HuH-7 (cell line): ENCODE results near the gene SAMD14.

ENCODE experiments used
- DNase-seq: peaks from one replicate; pipeline ENCODE4 v3.0.0; 2011; ENCODE audit warnings: low spot score

SAMD14 gene

DNA sequence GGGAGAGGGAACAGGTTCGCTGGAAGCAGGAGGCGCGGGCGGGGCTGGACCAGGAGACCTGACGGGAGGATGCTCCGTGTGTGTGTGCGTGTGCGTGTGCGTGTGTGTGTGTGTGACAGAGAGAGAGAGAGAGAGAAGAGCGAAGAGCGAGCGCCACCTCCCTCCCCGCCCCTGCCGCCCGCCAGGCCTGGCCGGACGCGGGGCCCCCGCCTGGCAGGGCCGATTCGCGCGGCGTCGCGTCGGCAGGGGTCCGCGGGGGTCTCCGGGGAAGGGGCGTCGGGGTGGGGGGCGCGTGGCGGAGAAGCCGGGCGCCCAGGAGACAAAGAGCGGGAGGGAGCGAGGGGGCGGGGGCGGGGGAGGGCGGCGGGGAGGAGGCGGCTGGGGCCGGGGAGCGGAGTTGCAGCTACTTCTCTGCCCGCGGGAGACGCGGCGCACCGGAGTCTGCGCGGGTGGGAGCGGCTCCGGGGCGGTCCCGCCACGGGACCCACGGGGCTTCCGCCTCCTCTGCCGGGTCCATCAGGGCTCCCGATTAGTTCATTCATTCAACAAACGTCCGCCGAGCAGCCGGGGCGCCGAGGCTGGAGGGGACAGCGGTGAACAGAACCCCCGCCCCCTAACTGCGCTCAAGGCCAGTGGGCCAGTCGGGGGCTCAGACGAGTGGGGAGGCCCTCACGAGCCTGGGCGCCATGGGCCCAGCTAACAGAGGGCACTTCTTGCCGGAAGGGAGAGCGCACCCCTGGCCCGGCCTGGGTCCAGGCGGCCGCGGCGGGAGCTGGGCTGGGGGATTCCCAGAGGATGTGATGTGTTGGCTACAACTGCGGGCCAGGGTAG is at the start of gene SAMD14:
Gene SAMD14 (minus strand): TSS at position 433 of the 831 bp plus-strand sequence. CDS start 5,201 bp downstream, outside the sequence.
- no peak for DNase-seq

DNA sequence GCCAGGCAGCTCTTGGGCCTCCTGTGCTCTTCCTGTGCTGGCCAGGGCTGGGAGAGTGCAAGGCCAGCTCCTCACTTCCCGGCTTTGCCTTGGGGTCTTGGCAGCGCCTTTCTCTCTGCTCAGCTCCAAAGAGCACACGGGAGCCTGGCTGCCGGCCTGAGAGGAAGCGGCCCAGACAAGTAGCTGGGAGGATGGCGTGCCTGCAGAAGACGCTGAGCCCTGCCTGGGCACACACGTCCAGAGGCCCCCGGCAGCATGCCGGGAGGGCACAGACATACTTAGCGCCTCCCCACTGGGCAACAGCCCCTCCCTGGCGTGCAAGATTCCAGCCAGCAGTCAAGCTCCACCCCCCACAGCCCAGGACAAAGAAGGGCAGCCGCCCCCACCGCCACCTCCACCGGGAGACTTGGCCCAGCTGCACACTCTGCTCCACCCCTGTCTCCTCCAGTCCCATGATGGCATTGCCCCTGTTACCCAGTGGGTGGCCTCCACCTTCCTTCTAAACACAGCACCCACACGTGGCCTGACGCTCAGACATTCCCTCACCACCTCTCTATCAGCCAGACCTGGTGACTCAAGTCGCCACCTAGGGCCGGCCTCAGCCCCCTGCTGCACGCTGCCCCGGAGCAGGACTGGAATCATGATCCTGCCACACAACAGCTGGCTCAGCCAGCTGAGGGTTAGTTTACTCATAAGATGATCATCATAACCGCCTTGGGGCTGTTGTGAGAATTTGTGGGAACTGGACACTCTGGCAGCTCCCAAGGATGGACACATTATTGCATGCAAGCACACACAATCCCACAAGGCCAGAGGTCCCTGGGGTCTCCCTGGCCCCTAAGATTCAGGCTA is 48.2 kb upstream of the SAMD14 start:
- DNase-seq = peak; percentile 93

DNA sequence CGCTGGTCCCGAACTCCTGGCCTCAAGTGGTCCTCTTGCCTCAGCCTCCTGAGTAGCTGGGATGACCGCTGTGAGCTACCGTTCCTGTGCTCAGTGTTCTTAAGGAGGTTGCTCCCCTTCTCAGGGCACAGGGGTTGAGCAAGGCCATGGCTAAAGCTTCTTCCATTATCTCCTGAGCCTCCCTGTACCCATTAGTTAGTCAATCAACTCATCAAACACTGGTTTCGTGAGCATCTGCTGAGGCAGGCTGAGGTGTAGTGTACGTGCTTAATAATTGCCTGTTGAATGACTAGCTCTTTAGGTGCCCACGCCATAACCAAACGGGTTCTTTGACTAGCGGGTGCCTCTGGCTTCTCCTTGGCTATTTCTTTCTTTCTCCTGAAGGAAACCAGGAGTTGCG is 47.5 kb upstream of the SAMD14 start:
- no peak for DNase-seq

DNA sequence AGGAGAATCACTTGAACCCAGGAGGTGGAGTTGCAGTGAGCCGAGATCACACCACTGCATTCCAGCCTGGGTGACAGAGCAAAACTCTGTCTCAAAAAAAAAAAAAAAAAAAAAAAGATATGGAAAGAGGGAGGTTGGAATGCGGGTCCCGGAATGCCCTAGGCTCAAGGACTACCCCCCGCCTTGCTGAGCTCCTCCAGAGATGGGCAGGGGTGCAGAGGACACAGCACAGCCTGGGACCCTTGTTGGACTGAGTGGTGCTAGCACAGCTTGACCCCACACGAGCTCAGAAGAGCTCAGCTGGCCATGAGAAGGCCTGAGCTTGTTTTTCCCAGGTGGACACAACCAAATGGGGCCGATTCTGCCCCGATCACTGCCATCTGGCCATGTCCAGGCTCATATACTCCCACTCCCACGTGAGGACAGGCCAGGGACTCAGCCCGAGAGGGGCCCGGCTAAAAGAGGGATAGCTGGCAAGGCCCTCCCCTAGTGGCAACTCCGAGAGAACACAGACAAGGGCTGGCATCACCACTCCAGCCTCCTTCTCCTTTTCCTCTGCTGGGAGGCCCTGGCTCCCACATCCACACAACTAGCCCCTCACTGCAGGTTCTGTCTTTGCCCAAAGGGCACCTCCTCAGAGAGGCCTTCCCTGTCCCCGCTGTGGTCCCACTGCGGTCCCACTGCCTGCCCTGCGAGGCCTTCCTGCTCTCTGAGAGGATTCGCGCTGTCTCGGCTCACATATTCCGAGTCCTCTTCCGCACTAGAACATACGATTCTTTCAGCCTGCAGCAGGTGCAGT is 46.8 kb upstream of the SAMD14 start:
- no peak for DNase-seq

DNA sequence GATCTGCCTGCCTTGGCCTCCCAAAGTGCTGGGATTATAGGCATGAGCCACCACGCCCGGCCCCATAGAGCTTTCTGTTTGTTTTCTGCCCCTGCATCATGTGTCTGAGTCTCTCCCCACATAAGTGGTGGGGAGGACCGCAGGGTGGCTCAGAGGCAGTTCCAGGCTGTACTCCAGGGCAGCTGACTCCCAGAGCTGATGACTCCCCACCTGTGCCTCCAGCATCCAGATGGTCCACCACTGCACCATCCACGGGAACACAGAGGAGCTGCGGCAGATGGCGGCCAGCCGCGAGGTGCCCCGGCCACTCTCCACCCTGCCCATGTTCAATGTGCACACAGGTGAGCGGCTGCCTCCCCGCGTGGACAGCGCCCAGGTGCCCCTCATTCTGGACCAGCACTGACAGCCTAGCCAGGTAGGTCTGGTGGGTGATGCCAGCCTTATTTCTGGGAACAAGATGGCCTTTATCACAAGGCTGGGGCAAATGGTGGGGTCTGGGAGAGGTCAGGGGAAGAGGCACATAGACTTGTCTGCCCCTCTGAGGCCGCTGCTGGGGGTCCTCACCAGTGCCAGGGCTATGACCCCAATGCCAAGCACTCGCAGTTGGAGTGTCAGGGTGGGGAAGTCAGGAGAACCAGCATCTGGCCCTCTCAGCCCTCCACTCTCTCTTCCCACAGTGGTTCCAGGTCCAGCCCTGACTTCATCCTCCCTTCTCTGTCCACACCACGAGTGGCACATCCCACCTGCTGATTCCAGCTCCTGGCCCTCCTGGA is 45.3 kb upstream of the SAMD14 start:
- DNase-seq = no peak

DNA sequence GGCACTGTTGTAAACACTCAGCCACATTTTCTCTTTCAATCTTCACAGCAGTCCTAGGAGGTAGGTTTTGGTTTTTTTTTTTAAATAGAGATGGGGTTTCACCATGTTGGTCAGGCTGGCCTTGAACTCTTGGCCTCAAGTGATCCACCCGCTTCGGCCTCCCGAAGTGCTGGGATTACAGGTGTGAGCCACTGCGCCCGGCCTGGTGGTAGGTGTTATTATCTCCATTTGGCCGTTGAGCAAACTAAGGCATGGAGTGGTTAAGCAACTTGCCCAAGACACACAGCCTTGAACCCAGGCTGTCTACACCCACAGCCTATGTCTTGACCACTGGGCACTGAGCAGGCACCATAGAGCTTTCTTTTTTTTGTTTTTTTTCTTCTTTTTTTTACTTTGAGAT is 44.5 kb upstream of the SAMD14 start:
- DNase-seq = no peak

DNA sequence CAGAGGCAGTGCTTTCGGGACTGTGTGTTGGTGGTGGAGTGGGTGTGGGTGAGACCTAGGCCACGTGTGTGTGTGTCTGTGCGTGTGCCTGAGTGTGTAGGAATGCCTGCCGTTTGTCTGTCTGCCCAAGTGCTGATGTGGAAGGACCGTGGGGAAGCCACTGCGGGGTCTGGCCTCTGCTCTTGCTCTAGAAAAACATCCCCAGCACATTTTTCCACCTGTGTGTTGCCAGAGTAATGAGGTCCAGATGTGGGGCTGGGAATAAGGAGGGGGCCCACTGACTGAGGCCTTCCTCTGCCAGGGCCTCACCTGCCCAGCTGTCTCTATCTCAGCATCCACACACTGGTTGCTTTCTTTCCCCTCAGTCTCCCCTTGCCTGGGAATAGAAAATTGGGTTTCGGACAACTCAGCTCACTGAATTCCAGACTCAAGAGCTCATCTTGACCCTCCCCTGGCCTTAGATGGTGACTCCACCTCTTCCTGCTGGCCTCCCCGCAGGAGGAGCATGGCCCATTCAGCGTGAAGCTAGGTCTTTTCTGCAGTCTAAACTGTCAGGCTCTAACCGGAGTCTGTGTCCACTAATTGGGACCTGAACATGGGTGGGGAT is 43.5 kb upstream of the SAMD14 start:
- no peak for DNase-seq

DNA sequence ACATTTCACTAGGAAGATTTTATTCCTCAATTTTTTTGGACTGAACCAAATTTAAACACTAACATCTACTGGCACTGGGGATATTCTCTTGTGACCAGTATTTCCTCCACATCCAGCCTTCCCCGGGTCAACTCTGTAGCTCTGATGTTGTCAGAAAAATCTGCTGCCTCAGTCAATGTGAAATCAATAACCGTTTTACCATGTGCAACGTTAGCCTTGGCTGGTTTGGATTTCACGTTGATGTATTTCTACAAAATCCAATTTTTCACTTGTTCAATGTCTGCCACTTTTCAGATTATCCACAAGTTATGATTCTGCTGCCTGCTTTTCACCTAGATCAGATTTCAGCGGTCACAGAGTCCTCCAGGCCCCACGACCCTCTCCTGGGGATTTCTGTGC is 43.0 kb upstream of the SAMD14 start:
- no peak for DNase-seq

DNA sequence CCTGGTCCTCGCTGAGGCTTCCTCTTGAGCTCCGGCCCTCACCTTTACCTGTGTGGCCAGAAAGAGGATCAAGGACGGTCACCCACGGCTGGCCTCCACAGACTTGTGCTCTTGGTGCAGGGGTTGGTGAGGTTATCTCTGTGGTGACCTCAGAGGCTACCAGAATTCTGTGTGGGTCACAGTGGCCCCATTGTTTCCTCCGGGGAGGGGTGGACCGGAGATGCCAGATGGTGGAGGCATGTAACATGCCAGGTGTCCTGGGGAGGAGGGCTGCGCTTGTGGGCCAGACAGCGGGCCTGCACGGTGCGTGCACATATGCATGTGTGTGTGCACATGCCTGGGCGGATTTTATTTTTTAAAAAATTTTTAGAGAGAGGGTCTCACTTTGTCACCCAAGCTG is 42.2 kb upstream of the SAMD14 start:
- no peak for DNase-seq

DNA sequence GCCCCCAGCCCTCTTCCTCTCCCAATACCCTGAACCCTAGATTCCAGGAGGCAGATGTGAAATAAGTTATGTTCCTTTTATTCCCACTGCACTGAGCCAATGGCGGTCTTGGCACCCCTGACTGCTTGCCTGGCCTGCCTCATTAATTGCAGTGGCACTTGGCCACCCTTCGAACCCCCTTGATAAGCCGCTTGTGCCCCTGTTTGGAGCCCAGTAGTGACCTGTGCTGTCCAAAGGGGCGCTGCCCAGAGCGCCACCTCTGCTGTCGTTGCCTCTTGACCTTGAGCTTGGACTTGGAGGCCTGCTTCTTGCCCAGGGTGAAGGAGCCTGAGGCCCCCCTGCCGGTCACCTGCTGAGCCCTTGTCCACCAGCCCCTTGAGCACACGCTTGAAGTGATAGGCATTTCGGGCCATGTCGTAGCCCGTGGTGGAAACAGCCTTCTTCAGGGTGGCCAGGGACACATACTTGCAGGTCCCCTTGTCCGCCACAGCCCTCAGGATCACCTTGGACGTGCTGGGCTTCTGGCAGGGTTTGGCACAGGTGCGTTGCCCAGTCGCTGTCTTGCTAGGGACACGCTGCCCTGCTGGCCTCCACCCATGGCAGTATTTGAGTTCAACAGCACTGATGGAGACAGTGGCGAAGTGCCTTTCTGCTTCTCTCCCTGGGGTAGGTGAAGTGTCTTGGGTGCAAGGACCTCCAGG is 41.6 kb upstream of the SAMD14 start:
- DNase-seq = no peak

DNA sequence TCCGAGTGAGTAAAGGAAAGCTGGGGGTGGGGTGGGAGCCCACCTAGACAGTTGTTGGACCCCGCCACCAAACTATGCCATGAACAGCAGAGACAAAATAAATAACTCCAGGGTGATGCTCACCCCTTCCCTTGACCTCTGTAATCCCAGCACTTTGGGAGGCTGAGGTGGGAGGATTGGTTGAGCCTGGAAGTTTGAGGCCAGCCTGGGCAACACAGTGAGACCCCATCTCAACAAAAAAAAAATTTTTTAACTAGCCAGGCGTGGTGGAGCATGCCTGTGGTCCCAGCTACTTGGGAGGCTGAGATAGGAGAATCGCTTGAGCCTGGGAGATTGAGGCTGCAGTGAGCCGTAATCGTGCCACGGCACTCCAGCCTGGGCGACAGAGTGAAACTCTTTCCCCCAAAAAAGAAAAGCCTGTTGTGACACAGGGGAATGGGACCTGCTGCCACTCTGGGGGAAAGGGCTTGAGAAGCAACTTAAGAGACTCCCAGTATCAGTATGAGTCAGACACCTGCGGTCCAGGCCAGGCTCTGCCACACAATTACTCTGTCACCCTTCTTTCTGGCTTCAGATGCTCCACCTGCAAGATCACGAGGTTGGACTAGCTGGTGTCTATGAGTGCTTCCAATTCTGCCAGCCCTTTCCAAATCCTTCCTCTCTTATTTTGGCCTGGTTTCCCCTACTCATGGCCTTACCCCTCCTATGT is 40.9 kb upstream of the SAMD14 start:
- DNase-seq = no peak

DNA sequence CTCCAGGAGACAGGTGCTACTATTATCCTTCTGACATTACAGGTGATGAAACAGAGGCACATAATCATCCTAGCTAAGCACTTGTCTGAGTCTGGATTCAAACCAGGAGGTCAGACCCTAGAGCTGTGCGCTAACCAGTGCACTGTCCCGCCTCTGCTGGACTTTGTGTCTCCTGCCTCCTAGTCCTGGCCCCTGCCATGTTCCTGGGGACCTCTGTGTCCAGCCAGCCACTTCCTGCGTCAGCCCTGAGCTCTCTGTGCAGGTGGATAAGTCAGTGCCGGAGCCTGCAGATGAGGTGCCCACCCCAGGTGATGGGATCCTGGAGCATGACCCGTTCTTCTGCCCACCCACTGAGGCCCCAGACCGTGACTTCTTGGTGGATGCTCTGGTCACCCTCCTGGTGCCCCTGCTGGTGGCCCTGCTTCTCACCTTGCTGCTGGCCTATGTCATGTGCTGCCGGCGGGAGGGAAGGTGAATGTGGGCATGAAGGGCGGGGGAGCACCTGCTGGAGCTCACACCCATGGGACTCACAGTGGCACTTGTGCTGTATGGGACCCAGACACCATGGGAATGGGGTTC is 40.0 kb upstream of the SAMD14 start:
- no peak for DNase-seq

DNA sequence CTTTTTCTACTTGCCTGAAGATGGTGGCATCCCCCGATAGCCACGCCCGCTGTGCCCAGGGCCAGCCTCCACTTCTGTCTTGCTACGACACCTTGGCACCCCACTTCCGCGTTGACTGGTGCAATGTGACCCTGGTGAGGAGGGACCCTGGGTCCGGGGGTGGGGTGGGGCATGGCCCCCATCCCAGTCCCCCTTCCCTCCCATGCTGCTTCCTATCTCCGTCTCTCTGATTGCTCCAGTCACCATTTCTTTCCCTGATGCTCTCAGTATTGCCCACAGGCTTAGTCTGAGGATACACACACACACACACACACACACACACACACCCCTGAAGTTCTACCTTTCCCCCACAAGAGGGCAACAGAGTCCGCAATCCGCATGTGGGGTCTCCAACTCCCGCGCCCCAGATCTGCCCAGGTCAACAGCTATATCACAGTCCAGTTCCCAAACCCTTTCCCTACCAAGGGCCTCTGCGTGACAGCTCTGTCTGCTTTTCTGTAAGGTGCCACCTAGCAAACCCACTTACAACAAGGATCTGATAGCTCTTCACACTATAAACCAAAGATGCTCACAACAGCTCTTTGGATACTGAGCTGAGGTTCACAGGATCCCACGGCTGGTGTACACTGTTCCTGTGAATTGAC is 39.3 kb upstream of the SAMD14 start:
- peak; percentile 73 for DNase-seq

DNA sequence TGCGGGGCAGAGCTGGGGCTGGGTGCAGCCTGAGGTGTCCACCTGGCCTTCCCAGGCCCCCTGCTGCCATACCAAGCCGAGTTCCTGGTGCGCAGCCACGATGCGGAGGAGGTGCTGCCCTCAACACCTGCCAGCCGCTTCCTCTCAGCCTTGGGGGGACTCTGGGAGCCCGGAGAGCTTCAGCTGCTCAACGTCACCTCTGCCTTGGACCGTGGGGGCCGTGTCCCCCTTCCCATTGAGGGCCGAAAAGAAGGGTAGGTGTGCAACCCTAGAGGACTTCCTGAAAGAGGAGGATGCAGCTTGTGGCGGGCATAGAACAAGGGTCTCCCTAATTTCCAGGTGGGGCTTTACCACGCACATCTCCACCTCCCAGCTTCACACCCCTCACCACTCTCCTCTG is 38.4 kb upstream of the SAMD14 start:
- DNase-seq = no peak

DNA sequence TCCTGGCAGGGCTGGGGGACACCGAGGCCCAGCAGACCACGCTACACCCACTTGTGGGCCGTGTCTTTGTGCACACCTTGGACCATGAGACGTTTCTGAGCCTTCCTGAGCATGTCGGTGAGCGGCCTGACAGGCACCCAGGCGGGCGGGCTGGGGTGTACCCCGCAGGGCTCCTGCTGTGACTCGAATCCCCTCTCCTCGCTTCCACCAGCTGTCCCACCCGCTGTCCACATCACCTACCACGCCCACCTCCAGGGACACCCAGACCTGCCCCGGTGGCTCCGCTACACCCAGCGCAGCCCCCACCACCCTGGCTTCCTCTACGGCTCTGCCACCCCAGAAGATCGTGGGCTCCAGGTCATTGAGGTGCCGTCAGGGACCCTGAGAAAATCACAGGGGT is 37.4 kb upstream of the SAMD14 start:
- no peak for DNase-seq

DNA sequence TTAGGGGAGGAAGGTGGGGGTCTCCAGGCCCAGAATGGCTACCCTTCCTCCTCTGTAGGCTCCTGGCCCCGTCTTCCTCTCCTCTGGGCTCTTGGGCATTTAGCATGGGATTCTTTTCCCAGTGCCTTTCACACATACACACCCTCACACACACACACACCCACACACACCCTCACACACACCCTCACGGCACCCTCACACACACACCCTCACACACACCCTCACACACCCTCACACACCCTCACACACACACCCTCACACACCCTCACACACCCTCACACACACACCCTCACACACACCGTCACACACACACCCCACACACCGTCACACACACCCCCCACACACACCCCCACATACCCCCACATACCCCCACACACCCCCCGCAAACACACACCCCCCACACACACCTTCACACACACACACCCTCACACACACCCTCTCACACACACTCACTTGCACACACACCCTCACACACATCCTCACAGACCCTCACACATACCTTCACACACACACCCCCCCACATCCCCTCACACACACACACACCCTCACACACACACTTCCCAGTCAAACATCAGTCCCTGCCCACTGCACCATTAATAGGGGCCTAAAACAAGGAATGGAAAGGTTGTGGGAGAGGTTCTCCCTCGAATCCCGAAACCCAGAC is 36.7 kb upstream of the SAMD14 start:
- DNase-seq = no peak

DNA sequence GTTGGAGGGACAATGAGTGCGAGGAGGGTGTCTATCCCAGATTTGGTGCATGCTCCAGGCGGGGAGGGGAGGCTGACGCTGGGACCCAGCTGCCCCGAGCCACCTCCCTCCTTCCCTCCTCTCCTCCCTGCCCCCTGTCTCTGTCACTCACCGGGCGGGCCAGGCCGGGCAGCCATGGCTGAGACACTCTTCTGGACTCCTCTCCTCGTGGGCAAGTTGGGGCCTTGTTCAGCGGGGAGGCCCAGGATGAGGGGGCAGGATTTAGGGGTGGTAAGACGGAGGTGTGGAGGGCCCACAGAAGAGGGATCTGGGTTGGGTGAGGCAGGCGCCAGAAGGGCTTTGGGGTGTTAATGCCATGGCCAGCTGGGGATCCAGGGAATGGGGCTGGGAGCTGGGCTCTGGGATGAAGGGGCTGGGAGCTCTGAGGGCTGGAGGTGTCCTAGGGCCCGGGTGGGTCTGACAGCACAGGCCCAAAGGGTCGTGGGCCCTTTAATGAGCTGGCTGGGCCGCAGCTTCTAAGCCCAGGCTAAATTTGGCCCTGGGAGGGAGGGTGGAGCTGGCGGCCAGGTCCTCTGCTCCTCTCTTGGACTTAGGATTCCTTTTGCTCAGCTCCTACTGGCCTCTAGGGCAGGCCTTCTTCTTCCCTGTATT is 36.0 kb upstream of the SAMD14 start, which contains the start of gene SGCA:
Gene SGCA (plus strand): TSS at position 139 of the 651 bp plus-strand sequence. CDS start 36 bp downstream, at position 175.
- no peak for DNase-seq

DNA sequence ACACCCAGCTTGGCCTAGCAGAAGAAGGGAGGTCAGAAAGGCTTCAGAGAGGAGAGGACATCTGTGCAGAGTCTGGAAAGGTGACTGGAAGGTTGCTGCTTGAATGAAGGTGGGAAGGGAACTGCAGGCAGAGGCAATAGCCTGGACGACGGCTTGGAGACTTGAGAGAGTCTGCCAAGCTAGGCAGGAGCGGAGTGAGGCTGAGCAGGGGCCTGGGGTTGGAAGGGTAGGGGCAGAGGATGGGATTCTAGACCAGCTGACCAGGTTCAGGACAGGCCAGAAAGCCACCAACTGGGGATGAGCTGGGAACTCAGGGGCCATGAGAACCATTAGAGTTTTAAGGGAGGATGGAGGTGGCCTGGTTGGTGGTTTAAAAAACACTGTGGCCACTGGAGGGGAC is 35.5 kb upstream of the SAMD14 start:
- no peak for DNase-seq
